ENCODE data around the gene LAMB2.

The LAMB2 gene

DNA sequence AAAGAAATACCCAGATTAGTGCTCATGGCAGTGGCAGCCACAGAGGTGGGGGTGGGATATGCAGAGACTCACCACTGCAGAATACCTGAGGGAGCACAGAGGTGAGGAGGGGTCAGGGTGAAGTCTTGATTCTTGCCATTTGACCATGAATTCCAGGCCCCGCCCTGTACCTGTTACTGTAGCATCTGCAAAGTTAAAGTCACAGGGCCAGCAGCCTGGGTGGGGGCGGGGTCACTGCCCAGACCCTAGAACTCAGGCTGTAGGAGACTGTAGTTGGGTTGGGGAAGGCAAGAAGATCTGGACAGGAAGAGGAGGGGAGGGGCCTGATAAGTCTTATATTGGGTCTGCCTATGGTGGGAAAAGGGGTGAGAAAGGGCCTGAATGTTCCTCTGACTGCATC lies 18.8 kb upstream of the LAMB2 start:
- no peak for ATAC-seq
- TF ChIP-seq PPARA (CRISPR knock-in tag; IDR thresholded peaks at IDR 0.05; ENCODE audit: borderline replicate concordance), result no peak
- TF ChIP-seq ISL1 (CRISPR knock-in tag; IDR thresholded peaks at IDR 0.05), result no peak
- TF ChIP-seq, protein P1, sequence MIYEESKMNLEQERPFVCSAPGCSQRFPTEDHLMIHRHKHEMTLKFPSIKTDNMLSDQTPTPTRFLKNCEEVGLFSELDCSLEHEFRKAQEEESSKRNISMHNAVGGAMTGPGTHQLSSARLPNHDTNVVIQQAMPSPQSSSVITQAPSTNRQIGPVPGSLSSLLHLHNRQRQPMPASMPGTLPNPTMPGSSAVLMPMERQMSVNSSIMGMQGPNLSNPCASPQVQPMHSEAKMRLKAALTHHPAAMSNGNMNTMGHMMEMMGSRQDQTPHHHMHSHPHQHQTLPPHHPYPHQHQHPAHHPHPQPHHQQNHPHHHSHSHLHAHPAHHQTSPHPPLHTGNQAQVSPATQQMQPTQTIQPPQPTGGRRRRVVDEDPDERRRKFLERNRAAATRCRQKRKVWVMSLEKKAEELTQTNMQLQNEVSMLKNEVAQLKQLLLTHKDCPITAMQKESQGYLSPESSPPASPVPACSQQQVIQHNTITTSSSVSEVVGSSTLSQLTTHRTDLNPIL (CRISPR knock-in tag; IDR thresholded peaks at IDR 0.05; ENCODE audit: low read depth), result no peak
- TF ChIP-seq, protein P2, sequence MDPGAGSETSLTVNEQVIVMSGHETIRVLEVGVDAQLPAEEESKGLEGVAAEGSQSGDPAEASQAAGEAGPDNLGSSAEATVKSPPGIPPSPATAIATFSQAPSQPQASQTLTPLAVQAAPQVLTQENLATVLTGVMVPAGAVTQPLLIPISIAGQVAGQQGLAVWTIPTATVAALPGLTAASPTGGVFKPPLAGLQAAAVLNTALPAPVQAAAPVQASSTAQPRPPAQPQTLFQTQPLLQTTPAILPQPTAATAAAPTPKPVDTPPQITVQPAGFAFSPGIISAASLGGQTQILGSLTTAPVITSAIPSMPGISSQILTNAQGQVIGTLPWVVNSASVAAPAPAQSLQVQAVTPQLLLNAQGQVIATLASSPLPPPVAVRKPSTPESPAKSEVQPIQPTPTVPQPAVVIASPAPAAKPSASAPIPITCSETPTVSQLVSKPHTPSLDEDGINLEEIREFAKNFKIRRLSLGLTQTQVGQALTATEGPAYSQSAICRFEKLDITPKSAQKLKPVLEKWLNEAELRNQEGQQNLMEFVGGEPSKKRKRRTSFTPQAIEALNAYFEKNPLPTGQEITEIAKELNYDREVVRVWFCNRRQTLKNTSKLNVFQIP (CRISPR knock-in tag; IDR thresholded peaks at IDR 0.05; ENCODE audit: borderline replicate concordance, low read depth), result no peak
- TF ChIP-seq ZNF8 (CRISPR knock-in tag; IDR thresholded peaks at IDR 0.05), result no peak
- no peak for TF ChIP-seq ZC3H10 (CRISPR knock-in tag; IDR thresholded peaks at IDR 0.05)
- TF ChIP-seq ZFP30 (CRISPR knock-in tag; IDR thresholded peaks at IDR 0.05), result no peak

DNA sequence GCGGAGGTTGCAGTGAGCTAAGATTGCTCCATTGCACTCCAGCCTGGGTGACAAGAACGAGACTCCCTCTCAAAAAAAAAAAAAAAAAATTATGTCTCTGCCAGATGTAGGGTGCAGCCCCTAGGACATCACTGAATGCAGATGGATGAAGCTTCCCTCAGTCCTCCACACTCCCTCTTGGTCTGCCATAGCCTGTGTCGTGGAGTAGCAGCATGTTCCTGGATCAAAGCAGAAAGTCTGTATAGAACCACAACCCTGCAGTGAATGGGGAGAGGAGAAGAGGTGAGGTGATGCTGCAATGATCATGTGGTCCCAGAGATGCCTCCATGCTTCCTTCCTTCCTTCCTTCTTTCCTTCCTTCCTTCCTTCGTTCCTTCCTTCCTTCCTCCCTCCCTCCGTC lies 15.3 kb upstream of the LAMB2 start:
- TF ChIP-seq ZNF565 (CRISPR knock-in tag; conservative IDR thresholded peaks at IDR 0.05; ENCODE audit: low read depth) (no peak), ZC3H10 (CRISPR knock-in tag; IDR thresholded peaks at IDR 0.05) (no peak), OSR1 (CRISPR knock-in tag; IDR thresholded peaks at IDR 0.05) (no peak), BACH2 (CRISPR knock-in tag; IDR thresholded peaks at IDR 0.05; ENCODE audit: borderline replicate concordance) (no peak), RARB (CRISPR knock-in tag; IDR thresholded peaks at IDR 0.05) (no peak), ZNF70 (CRISPR knock-in tag; IDR thresholded peaks at IDR 0.05) (no peak)
- TF ChIP-seq, protein P2 (CRISPR knock-in tag; IDR thresholded peaks at IDR 0.05; ENCODE audit: borderline replicate concordance, low read depth), result no peak
- TF ChIP-seq, protein P1 (CRISPR knock-in tag; IDR thresholded peaks at IDR 0.05; ENCODE audit: low read depth), result no peak
- TF ChIP-seq, protein P3, sequence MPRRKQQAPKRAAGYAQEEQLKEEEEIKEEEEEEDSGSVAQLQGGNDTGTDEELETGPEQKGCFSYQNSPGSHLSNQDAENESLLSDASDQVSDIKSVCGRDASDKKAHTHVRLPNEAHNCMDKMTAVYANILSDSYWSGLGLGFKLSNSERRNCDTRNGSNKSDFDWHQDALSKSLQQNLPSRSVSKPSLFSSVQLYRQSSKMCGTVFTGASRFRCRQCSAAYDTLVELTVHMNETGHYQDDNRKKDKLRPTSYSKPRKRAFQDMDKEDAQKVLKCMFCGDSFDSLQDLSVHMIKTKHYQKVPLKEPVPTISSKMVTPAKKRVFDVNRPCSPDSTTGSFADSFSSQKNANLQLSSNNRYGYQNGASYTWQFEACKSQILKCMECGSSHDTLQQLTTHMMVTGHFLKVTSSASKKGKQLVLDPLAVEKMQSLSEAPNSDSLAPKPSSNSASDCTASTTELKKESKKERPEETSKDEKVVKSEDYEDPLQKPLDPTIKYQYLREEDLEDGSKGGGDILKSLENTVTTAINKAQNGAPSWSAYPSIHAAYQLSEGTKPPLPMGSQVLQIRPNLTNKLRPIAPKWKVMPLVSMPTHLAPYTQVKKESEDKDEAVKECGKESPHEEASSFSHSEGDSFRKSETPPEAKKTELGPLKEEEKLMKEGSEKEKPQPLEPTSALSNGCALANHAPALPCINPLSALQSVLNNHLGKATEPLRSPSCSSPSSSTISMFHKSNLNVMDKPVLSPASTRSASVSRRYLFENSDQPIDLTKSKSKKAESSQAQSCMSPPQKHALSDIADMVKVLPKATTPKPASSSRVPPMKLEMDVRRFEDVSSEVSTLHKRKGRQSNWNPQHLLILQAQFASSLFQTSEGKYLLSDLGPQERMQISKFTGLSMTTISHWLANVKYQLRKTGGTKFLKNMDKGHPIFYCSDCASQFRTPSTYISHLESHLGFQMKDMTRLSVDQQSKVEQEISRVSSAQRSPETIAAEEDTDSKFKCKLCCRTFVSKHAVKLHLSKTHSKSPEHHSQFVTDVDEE (CRISPR knock-in tag; IDR thresholded peaks at IDR 0.05), result no peak
- TF ChIP-seq, protein P4, sequence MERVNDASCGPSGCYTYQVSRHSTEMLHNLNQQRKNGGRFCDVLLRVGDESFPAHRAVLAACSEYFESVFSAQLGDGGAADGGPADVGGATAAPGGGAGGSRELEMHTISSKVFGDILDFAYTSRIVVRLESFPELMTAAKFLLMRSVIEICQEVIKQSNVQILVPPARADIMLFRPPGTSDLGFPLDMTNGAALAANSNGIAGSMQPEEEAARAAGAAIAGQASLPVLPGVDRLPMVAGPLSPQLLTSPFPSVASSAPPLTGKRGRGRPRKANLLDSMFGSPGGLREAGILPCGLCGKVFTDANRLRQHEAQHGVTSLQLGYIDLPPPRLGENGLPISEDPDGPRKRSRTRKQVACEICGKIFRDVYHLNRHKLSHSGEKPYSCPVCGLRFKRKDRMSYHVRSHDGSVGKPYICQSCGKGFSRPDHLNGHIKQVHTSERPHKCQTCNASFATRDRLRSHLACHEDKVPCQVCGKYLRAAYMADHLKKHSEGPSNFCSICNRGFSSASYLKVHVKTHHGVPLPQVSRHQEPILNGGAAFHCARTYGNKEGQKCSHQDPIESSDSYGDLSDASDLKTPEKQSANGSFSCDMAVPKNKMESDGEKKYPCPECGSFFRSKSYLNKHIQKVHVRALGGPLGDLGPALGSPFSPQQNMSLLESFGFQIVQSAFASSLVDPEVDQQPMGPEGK (CRISPR knock-in tag; IDR thresholded peaks at IDR 0.05; ENCODE audit: borderline replicate concordance), result no peak
- ATAC-seq, result no peak

DNA sequence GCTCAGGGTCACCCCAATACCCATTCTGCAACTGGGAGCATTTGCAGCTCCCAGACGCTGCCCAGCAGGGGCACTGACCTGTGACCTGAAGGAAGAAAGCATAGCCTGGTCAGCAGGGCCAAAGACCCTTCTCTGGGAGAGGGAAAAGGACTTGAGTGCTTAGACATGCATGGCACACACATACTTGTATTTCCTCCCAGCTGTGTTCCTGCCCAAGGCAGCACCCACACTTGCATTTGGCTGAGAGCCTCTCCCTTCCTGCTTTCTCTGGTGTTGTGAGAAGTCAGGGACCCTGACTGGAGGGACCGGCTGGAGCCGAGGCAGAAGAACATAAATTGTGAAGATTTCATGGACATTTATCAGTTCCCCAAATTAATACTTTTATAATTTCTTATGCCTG lies 7.2 kb upstream of the LAMB2 start:
- no peak for ATAC-seq
- no peak for TF ChIP-seq ZFP30 (CRISPR knock-in tag; IDR thresholded peaks at IDR 0.05)
- TF ChIP-seq SNAI2 (CRISPR knock-in tag; IDR thresholded peaks at IDR 0.05), result no peak
- TF ChIP-seq ZNF8 (CRISPR knock-in tag; IDR thresholded peaks at IDR 0.05), result no peak
- no peak for TF ChIP-seq GLIS3 (CRISPR knock-in tag; IDR thresholded peaks at IDR 0.05)
- no peak for TF ChIP-seq ZNF70 (CRISPR knock-in tag; IDR thresholded peaks at IDR 0.05)
- TF ChIP-seq PPARA (CRISPR knock-in tag; IDR thresholded peaks at IDR 0.05; ENCODE audit: borderline replicate concordance), result no peak
- TF ChIP-seq ESRRG (CRISPR knock-in tag; IDR thresholded peaks at IDR 0.05), result no peak
- TF ChIP-seq ZC3H10 (CRISPR knock-in tag; IDR thresholded peaks at IDR 0.05), result no peak
- no peak for TF ChIP-seq ZFP3 (CRISPR knock-in tag; IDR thresholded peaks at IDR 0.05)
- TF ChIP-seq, protein P5, sequence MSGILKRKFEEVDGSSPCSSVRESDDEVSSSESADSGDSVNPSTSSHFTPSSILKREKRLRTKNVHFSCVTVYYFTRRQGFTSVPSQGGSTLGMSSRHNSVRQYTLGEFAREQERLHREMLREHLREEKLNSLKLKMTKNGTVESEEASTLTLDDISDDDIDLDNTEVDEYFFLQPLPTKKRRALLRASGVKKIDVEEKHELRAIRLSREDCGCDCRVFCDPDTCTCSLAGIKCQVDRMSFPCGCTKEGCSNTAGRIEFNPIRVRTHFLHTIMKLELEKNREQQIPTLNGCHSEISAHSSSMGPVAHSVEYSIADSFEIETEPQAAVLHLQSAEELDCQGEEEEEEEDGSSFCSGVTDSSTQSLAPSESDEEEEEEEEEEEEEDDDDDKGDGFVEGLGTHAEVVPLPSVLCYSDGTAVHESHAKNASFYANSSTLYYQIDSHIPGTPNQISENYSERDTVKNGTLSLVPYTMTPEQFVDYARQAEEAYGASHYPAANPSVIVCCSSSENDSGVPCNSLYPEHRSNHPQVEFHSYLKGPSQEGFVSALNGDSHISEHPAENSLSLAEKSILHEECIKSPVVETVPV (CRISPR knock-in tag; IDR thresholded peaks at IDR 0.05), result no peak
- no peak for TF ChIP-seq ARNTL (CRISPR knock-in tag; IDR thresholded peaks at IDR 0.05; ENCODE audit: borderline replicate concordance, low read depth)
- TF ChIP-seq TCF4 (CRISPR knock-in tag; IDR thresholded peaks at IDR 0.05; ENCODE audit: borderline replicate concordance), result no peak
- TF ChIP-seq, protein P4 (CRISPR knock-in tag; IDR thresholded peaks at IDR 0.05; ENCODE audit: borderline replicate concordance), result no peak
- no peak for TF ChIP-seq RARB (CRISPR knock-in tag; IDR thresholded peaks at IDR 0.05)
- TF ChIP-seq, protein P1 (CRISPR knock-in tag; IDR thresholded peaks at IDR 0.05; ENCODE audit: low read depth), result no peak
- no peak for TF ChIP-seq CSDC2 (CRISPR knock-in tag; IDR thresholded peaks at IDR 0.05)
- TF ChIP-seq ISL1 (CRISPR knock-in tag; IDR thresholded peaks at IDR 0.05), result no peak
